Measurements from ENCODE around the gene RHEB.

The RHEB gene

DNA sequence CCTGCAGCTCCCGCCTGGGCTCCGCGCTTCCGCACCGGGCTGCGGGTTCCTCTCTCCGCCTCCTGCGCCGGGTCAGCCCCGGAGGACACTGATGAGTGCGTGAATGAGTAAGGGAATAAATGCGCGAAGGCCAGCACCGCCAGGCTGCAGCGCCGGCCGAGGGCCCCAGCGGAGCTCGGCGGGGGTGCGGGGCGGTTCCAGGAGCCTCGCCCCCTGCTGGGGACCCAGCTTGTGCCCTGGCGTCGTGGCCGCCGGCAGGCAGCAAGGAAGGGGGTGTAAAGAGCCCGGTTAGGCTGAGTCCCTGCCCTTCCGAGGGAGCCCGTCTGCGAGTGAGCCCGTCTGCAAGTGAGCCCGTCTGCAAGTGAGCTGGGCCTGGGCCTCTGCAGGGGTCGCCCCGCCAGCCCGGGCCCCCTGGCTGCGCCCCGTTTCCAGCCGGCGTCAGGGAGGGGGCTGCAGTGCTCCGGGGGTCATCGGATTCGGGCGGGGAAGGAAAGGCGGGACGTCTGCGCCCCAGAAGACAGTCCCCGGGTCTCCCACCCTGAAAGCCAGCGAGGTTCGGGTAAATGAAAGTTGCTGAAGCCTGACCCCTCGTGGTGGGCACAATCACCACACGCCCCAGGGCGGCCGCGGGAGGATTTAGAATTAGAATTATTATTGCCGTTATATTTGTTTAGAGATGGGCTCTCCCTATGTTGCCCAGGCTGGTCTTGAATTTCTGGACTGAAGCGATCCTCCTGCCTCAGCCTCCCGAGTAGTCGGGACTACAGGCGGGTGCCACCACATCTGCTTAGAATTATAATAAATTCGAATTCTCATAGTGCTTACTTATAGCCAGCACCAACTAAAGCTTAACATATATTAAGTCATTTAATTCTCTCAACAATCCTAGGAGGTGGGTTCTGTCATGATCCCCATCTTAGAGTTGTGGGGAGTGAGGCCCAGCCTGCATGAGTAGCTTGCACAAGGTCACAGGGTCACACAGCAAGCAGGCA lies 71.1 kb downstream of the RHEB start:
- peak; percentile 60 for DNase-seq (ENCODE audit: low read depth)

GRCh38 chr7:151447901-151448260 lies 71.8 kb downstream of the RHEB start:
- no peak for DNase-seq (ENCODE audit: low read depth)

GRCh38 chr7:151447312-151447711 lies 72.4 kb downstream of the RHEB start:
- no peak for DNase-seq (ENCODE audit: low read depth)

GRCh38 chr7:151446412-151446811 lies 73.3 kb downstream of the RHEB start:
- DNase-seq (ENCODE audit: low read depth), result no peak

DNA sequence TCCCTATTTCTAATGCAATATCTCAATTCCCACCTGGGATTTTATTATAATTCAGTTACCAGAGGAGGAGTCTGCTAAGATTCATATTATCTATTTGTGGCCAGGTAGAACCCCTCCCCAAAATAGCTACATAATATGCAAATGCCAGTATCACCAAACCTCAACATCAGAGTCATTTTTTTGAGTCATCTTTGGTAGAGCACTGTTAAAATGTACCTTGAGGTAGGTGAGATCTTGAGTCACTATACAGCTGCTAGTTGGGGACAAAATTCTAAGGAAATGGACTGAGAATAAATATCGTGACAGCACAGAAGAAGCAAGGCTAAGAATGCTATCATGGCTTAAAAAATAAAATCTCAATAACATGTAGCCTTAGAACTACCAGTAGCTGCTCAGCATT lies 75.1 kb downstream of the RHEB start:
- DNase-seq (ENCODE audit: low read depth), result no peak

- no peak for DNase-seq (ENCODE audit: low read depth)
These were observed 76.8 kb downstream of the RHEB start for GRCh38 chr7:151442776-151443496.

DNA sequence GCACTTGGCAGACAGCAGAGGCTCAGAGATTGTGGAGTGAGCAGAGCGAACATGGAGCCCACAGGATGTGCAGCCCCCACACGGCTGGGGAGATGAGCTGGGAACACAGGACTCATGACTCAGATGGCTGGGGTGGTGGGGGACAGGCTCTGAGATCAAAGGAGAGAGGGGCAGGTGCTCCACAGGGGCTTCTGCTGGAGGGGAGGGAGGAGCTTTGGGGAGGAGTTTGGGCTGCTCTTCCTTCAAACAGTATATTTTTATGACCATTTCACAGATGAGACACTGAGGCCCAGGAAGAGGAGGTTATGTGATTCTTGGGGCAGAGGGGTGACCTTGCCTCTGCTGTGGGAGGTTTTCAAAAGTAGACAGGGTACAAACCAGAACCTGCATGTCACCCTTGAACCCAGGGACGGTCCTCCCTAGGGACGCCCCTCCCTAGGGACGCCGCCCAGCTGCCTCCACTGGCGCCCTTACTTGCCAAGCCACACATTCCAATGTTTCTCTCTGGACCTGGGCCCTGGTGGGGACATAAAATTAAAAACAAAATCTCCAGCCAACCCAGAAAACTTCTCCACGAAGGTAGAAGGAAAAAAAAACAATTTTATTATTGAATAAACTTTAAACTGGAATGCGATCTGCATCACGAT lies 78.8 kb downstream of the RHEB start:
- peak; percentile 30 for DNase-seq (ENCODE audit: low read depth)

GRCh38 chr7:151439855-151440798 lies 79.6 kb downstream of the RHEB start, which contains the start of gene CRYGN:
Gene CRYGN (minus strand): TSS chr7:151440141. CDS start chr7:151439917, 224 bp downstream.
- no peak for DNase-seq (ENCODE audit: low read depth)

DNA sequence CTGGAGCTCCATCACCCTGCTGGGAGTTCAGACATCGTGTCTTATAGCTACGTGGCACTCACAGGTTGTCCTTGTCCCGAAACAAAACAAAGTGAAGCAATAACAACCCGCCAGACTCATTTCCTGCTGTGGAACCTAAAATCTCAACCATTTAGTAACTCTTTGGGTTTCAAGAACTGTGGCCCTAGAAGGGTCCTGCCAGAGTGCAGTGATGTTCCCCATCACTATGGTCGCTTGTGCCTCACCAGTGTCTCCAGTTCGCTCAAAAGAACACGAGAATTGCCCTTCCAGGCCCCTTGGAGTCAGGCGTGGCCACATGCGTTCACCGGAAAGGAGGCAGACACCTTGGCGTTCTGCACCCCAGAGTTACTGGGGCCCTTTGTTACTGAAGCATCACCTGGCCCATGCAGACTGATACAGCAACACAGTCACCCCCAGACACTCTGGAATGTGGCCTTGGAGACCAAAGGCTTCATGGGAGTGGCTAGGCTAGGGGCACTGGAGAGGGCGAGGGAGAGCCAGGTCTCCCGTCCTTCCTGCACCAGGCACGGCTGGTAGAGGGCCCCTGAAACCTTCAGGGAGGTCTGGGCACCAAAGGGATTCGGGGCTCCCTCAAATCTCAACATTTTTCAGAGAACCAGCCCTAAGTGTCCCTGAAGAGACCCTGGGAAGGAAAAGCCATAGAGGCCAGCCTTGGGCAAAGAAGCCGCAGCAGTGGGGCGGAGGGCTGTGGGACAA lies 80.7 kb downstream of the RHEB start:
- no peak for DNase-seq (ENCODE audit: low read depth)

DNA sequence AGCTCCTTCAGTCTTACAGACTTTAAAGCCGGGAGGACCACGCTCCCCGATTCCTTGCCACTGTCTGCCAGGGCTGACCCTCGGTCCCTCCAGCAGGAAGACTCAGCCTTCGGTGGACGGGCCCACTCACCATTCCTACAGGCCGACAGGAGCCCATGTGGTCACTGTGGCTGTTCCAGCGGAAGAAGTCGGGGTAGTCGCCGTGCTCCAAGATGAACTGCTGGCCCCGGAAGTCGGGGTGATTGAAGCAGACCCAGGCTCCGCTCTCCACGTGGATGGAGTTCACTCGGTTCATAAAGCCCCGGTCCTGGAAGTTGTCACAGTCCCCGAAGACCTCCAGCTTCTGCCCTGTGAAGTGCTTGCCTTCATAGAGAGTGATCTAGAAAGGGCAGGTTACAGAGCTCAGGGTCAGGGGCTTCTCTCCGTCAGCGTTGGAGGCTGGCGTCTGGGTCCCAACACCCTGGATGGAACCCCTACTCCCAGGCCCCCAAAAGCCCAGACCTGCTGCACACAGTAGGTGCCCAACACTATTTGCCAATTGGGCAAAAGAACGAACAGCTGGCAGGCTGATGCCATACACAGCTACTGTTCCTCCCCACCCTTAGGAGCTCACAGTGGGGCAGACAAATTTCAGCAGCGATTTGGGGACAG lies 81.7 kb downstream of the RHEB start:
- DNase-seq (ENCODE audit: low read depth), result no peak

GRCh38 chr7:151437159-151437553 lies 82.5 kb downstream of the RHEB start:
- DNase-seq (ENCODE audit: low read depth), result no peak

- no peak for DNase-seq (ENCODE audit: low read depth)
These were observed 83.1 kb downstream of the RHEB start for GRCh38 chr7:151436446-151437158.

DNA sequence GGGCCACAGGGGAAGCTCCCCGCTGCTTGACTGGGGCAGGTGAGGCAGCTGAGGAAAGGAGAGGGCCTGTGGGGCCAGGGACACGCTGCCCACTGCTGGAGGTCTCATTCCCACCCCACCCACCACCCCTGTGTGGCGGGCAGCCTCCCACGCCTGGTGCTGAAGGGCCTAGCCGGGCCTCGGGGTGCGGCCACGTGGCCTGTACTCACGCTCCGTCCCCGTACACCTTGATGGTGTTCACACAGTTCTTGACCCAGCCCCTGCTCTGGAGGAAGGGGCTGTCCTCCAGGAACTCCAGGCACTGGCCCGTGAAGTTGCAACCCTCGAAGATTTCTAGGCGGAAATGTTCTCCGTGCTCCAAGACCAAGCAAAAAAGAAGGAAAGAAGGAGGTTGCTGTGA lies 83.7 kb downstream of the RHEB start:
- DNase-seq (ENCODE audit: low read depth), result no peak

DNA sequence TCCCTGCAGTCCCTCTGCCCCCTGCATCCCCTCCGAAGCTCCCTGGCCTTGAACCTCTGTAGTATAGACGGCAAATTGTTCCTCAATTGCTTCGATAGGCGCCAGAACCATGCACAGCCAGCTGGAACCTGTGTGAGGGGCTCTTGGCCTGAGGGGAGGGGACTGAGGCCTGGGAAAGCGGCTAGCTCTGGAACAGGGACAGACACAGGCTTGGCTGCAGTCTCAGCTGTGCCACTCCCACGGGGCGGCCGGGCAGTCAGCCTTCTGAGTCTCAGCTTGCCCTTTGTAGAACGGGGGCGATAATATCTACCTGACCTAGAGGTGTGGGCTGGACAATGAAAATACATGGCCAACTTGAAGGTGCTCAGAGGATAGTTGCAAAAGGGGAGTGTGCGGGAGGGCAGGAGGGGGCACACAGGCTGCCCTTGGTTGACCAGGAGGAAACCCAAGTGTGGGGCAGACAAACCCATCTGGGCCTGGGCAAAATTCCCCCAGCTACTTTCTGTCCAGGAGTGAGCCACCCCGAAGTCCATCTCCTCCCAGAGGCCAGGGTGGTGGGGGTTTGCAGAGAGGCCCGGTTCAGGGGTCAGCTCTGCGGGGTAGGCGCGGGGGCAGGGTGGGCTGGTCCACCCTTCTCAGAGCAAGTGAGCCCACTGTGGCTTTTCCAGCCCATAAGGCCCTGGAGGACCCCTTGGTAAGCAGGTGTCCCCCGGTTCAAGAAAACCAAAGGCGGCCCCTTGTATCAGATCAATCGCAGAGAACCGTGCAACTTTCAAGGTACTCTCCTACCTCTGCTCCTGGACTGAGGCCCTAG lies 84.4 kb downstream of the RHEB start:
- DNase-seq (ENCODE audit: low read depth), result no peak

- DNase-seq (ENCODE audit: low read depth), result no peak
These were observed 85.1 kb downstream of the RHEB start for GRCh38 chr7:151434549-151434948.

- no peak for DNase-seq (ENCODE audit: low read depth)
These were observed 85.8 kb downstream of the RHEB start for GRCh38 chr7:151433721-151434400.

DNA sequence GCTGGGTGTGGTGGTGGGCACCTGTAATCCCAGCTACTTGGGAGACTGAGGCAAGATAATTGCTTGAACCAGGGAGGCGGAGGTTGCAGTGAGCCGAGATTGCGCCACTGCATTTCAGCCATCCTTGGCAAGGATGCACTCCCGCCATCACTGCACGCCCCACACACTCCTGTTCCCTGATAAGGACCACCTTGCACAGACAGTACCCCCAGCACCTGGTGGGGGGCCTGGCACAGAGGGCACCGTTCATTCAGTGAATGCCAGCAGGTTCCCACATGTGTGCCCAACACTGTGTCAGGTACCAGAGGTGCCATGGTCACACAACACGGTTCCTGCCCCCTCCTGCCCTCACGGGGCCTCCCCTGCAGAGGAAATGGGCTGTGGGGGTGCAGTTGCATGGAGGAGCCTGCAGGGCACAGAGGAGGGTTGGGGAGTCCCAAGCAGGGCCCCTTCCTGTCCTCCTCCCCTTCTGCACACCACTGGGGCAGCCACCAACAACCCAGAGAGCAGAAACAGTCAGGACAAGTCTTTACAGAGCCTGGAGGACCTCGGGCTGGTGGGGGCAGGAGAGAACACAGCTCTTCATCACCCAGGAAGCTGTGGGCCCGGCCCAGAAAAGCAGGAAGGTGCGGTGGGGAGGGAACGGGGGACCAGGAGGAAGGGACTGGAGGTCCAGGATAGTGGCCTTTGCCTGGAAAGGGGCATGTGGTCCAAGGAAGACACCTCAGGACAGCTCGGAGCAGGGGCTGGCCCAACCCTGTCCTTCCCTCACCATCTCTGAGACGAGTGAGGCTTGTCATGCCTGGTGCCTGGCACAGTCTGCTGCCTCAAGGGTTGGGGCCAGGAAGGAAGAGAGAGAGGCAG lies 86.8 kb downstream of the RHEB start:
- no peak for DNase-seq (ENCODE audit: low read depth)

Measured in iris pigment epithelial cell (primary cell).